Heart left ventricle (tissue), 16 donors: ENCODE measurements around the gene COL27A1. TPM values are rescaled to one million over a fixed set of nuclear protein-coding genes. Genes with fewer than 3 reads are reported as not detected.
A peak's percentile ranks its signal among the peaks of the same experiment; 100 is the strongest.

Source experiments
- ATAC-seq, 4 donors: fragments of 200-7000 bp; cut with Tn5 transposase; one replicate each; pipeline ENCODE4 v1.9.1; 2020 to 2022; ENCODE audit warnings: moderate library complexity in 4 of 4, mild to moderate bottlenecking in 3 of 4, moderate number of reproducible peaks in 1 of 4
- DNase-seq, 5 donors: peaks; one replicate each; pipeline ENCODE4 v3.0.0-alpha.2; 2020
- H3K27ac ChIP-seq, 12 donors: fragments of 200-600 bp; sonication (generic) in 4 of 12; one replicate each; pipeline versions ENCODE4 v1.5.0 to v1.8.0; 2016 to 2022; ENCODE audit warnings: mild to moderate bottlenecking in 2 of 12
- H3K27me3 ChIP-seq, 9 donors: fragments of 200-600 bp; sonication (generic) in 2 of 9; one replicate each; pipeline versions ENCODE4 v1.5.1 to v1.8.0; 2016 to 2022; ENCODE audit warnings: mild to moderate bottlenecking in 3 of 9
- H3K36me3 ChIP-seq, 9 donors: fragments of 200-600 bp; sonication (generic) in 2 of 9; one replicate each; pipeline versions ENCODE4 v1.5.0 to v1.8.0; 2018 to 2022; ENCODE audit warnings: mild to moderate bottlenecking in 2 of 9
- H3K4me1 ChIP-seq, 12 donors: fragments of 200-600 bp; sonication (generic) in 4 of 12; one replicate each; pipeline versions ENCODE4 v1.5.0 to v1.8.0; 2016 to 2022; ENCODE audit warnings: mild to moderate bottlenecking in 3 of 12
- H3K4me3 ChIP-seq, 12 donors: fragments of 200-600 bp; sonication (generic) in 4 of 12; one replicate each; pipeline versions ENCODE4 v1.5.0 to v1.8.0; 2017 to 2022; ENCODE audit warnings: mild to moderate bottlenecking in 9 of 12, moderate library complexity in 4 of 12
- H3K9me3 ChIP-seq, 12 donors: fragments of 200-600 bp; sonication (generic) in 4 of 12; one replicate each; pipeline versions ENCODE4 v1.5.0 to v1.8.0; 2016 to 2022; ENCODE audit warnings: mild to moderate bottlenecking in 1 of 12
- CTCF ChIP-seq, 12 donors: fragments of 200-600 bp; sonication (generic) in 4 of 12; IDR thresholded peaks; one replicate each; pipeline versions ENCODE4 v1.5.0 to v1.8.0; 2018 to 2022; ENCODE audit warnings: antibody characterized with exemption in 12 of 12, mild to moderate bottlenecking in 5 of 12
- POLR2A ChIP-seq, 2 donors: fragments of 450-650 bp; IDR thresholded peaks; one replicate each; pipeline ENCODE4 v1.6.1; 2017; ENCODE audit warnings: antibody characterized with exemption in 2 of 2, mild to moderate bottlenecking in 2 of 2, moderate library complexity in 2 of 2
- WGBS, 4 donors: extraction: QIAGEN DNeasy Blood & Tissue Kit in 2 of 4; methylation state at CpG; one replicate each; pipeline versions ENCODE4 v1.1.5 to v1.1.7; 2013 to 2018; 5-methylcytosine and 5-hydroxymethylcytosine counted together
- intact Hi-C, 10 donors: fragments of 100-400 bp; cut with DNase I; formaldehyde crosslinking; loops; one replicate each; pipeline versions ENCODE4 v1.11.1 to v1.14.2; 2022
- polyA plus RNA-seq, 2 donors: library from polyadenylated mRNA; stranded (reverse); fragments of 200-250 nt; gene quantifications; one replicate each; pipeline ENCODE4 v1.2.3, GENCODE V29; 2013
- total RNA-seq, 9 donors: library from RNA; depleted of rRNA in 2 of 9; stranded (reverse); fragments of >200 nt in 2 of 9; fragmentation: NEBNext Ultra II Directional in 3 of 9; extraction: Animal tissue kit (Norgen Biotek cat#: 25700) in 3 of 9; gene quantifications; one replicate each; pipeline versions ENCODE4 v1.1.0 to v1.2.4, GENCODE V29; 2016 to 2023
- donor health status: ischemic (EF 13 %, LVEDD 7.1; RV severe dilation, severe dysfunction).
- donor health status: healthy with polysubstance abuse.
- donor health status: DM: no; HTN: yes; CAD: no.
- donor health status: DM: no; HTN: no; CAD: no.
- donor health status: ischemic (EF 25% LVEDD 6.9; RV normal size, moderate dysfunction).
- donor health status: ischemic (EF 25% LVEDD 5.7; RV mildly dilated, moderate dysfunction).
- donor health status: healthy.
- donor health status: DM: yes; HTN: yes; CAD: no.
- donor health status: ischemic (EF 35%, LVEDD 5.7; RV mildly dilated, moderate dysfunction).
- donor health status: nonischemic (EF 11% LVEDD 7.7; RV severe dilation, severe dysfunction).
- donor health status: DM: yes; HTN: yes; CAD: no.
- donor health status: PGD.
- donor health status: ischemic (EF 29% LVEDD 5.4; RV normal size, mild dysfunction).
- donor health status: nonischemic (EF 23%, LVEDD 6.1; RV moderate dilation, normal function).

Gene COL27A1
- total and polyA plus RNA-seq, 11 donors = 2.3 to 14.2 (median 5.2) TPM

- intact Hi-C loops = loop anchor here in 1 of 10 donors (5.0 kb wide), 1 partner anchor 40 kb away; no protein-coding TSS in a partner anchor
- DNase-seq (peak in 2 of 5 donors; percentile 24), ATAC-seq (no peak)
- H3K9me3 ChIP-seq = no peaks in the 10 kb centered on the region
- TF ChIP-seq POLR2A (IDR thresholded peaks at IDR 0.05) = no peak
- H3K27me3 ChIP-seq = no peaks in the 10 kb centered on the region
- no peak overlapping the region for H3K27ac ChIP-seq
- H3K4me3 ChIP-seq = no peak overlapping the region
- peaks cover 0 to 37% (median 17%) of the 10 kb centered on the region in 12 donors for H3K4me1 ChIP-seq
- 78 to 86% (median 80%) methylated on average over 34 of the region's 34 CpGs for WGBS, 4 donors
- no peaks in the 10 kb centered on the region for H3K36me3 ChIP-seq
Observed at GRCh38 chr9:114167591-114168091, 12.3 kb downstream of the COL27A1 start.

- Histone ChIP-seq H3K4me3 (no peak overlapping the region), H3K4me1 (peaks cover 0 to 37% (median 13%) of the 10 kb centered on the region in 12 donors), H3K36me3 (no peaks in the 10 kb centered on the region), H3K27ac (peak overlapping the region in 1 of 12 donors; percentile 25), H3K9me3 (no peaks in the 10 kb centered on the region), H3K27me3 (no peaks in the 10 kb centered on the region)
- no peak for ATAC-seq
- TF ChIP-seq CTCF (IDR thresholded peaks at IDR 0.05) (no peak), POLR2A (IDR thresholded peaks at IDR 0.05) (no peak)
- 91 to 97% (median 94%) methylated on average over 21 to 22 of the region's 22 CpGs for WGBS, 4 donors
- peak in 2 of 5 donors; percentile 16 to 21 for DNase-seq
- intact Hi-C loops = loop anchor here in 1 of 10 donors (5.0 kb wide), 1 partner anchor 39 kb away; no protein-coding TSS in a partner anchor
Observed at GRCh38 chr9:114168281-114169028, 13.1 kb downstream of the COL27A1 start.

- ATAC-seq (peak in 3 of 4 donors; percentile 23 to 38 (median 24)), DNase-seq (peak in 2 of 5 donors; percentile 40 to 54)
- H3K9me3 ChIP-seq = no peaks in the 10 kb centered on the region
- no peaks in the 10 kb centered on the region for H3K27me3 ChIP-seq
- H3K4me1 ChIP-seq = peaks cover 0 to 37% (median 9%) of the 10 kb centered on the region in 12 donors
- 77 to 89% (median 84%) methylated on average over 20 to 23 of the region's 23 CpGs for WGBS, 4 donors
- H3K4me3 ChIP-seq = no peak overlapping the region
- TF ChIP-seq CTCF (IDR thresholded peaks at IDR 0.05) (no peak), POLR2A (IDR thresholded peaks at IDR 0.05) (no peak)
- H3K27ac ChIP-seq = peak overlapping the region in 4 of 12 donors; percentile 17 to 46 (median 24)
- intact Hi-C loops = loop anchor here in 1 of 10 donors (5.0 kb wide), 1 partner anchor 38 kb away; no protein-coding TSS in a partner anchor
- H3K36me3 ChIP-seq = no peaks in the 10 kb centered on the region
Observed at GRCh38 chr9:114169029-114169951, 14.0 kb downstream of the COL27A1 start.

GRCh38 chr9:114169952-114170770 lies 14.8 kb downstream of the COL27A1 start:
- TF ChIP-seq CTCF (IDR thresholded peaks at IDR 0.05) (no peak), POLR2A (IDR thresholded peaks at IDR 0.05) (no peak)
- ATAC-seq (no peak), DNase-seq (peak in 2 of 5 donors; percentile 23 to 47)
- no peaks in the 10 kb centered on the region for H3K9me3 ChIP-seq
- 69 to 80% (median 76%) methylated on average over 22 of the region's 22 CpGs for WGBS, 4 donors
- H3K27me3 ChIP-seq = no peaks in the 10 kb centered on the region
- no peak overlapping the region for H3K4me3 ChIP-seq
- H3K36me3 ChIP-seq = no peaks in the 10 kb centered on the region
- intact Hi-C loops = loop anchor here in 2 of 10 donors (5.0 kb wide), 2 partner anchors 37 to 47 kb away; no protein-coding TSS in a partner anchor
- H3K27ac ChIP-seq = peak overlapping the region in 3 of 12 donors; percentile 15 to 46 (median 30)
- peaks cover 0 to 46% (median 16%) of the 10 kb centered on the region in 12 donors for H3K4me1 ChIP-seq
